ENCODE data around the gene CACNA1I.

GRCh38 chr22:39559456-39560105 is 11.0 kb upstream of the CACNA1I start:
- TF ChIP-seq CTCF (IDR thresholded peaks at IDR 0.05; ENCODE audit: insufficient read depth, low read length, poor library complexity, severe bottlenecking) (peak; percentile 49), EZH2phosphoT487 (conservative IDR thresholded peaks at IDR 0.05; ENCODE audit: low read length) (no peak)

Data from SU-DHL-6 (cell line).